ENCODE data around the gene REC114.

Gene REC114

DNA sequence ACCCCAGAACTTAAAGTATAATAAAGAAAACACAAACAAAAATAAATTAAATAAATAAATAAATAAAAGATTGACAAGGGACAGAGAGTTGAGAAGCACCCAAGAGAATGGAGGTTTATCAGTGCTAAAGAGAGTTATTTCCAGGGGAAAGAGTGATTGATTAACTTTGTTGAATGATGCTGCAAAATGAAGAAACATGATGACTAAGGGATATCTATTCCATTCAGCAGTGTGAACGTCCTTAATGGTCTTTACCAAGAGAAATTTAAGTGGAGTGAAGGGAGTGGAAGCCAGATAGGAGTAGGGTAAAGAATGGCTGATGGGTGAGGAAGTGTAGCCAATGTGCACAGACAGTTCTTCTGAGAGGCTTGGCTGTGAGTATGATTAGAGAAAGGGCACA lies 11.1 kb downstream of the REC114 start:
- H3K4me1 ChIP-seq (ENCODE audit: control insufficient read depth, insufficient read depth, low read length, poor library complexity, severe bottlenecking): no peaks in the 10 kb centered on the region
- no peaks in the 10 kb centered on the region for H3K9me3 ChIP-seq (ENCODE audit: control insufficient read depth, low read length)
- H3K36me3 ChIP-seq (ENCODE audit: control insufficient read depth, insufficient read depth, low read length): no peaks in the 10 kb centered on the region
- H3K4me3 ChIP-seq (ENCODE audit: extremely low read depth, insufficient read depth, low read length, poor library complexity, severe bottlenecking): no peak overlapping the region
- no peak overlapping the region for H3K27ac ChIP-seq (ENCODE audit: low read depth, low read length, severe bottlenecking)
- WGBS, 2 experiments (ENCODE audit: insufficient coverage in 2 of 2): 50 to 67% methylated on average over 1 of the region's 1 CpG

DNA sequence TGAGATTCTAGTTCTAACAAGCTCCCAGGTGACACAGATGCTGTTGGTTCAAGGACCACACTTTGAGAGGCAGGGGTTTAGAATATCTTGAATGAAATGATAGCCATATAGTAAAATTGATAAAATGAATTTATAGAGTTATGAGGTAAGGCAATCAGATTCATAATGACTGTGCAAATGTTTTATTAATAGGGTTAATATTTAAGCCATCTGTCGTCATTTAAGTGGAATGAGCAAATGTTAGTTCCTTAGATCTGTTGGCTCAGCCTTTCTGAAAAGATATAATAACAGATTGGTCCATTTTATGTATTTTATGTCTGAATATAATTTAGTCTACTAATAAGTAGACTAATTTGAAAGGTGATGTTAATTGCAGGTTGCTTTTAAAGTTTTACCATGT lies 12.9 kb downstream of the REC114 start:
- Histone ChIP-seq H3K9me3 (ENCODE audit: control insufficient read depth, low read length) (no peaks in the 10 kb centered on the region), H3K4me1 (ENCODE audit: control insufficient read depth, insufficient read depth, low read length, poor library complexity, severe bottlenecking) (no peaks in the 10 kb centered on the region), H3K27ac (ENCODE audit: low read depth, low read length, severe bottlenecking) (no peak overlapping the region), H3K36me3 (ENCODE audit: control insufficient read depth, insufficient read depth, low read length) (no peaks in the 10 kb centered on the region), H3K4me3 (ENCODE audit: extremely low read depth, insufficient read depth, low read length, poor library complexity, severe bottlenecking) (no peak overlapping the region)
- WGBS, 2 experiments (ENCODE audit: insufficient coverage in 2 of 2): 100% methylated on average over 1 of the region's 1 CpG

DNA sequence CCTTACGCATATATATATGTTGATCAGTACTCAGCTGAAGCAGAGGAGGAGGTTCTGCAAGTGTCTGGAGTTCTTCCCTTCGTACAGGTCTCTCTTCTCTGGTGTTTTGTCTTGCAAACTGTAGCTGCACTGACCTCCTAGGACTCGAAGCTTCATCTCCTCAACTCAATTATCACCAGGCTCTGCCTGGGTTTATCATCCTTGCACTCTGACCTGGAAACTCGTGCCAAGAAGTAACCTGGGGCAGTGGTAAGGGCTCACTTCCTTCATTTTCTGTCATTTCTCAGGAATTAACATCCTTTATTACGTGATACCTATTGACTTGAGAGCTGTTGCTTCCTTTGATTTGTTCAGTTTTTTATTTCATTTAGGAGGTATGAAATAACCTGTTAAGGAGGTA lies 14.4 kb downstream of the REC114 start:
- H3K4me3 ChIP-seq (ENCODE audit: extremely low read depth, insufficient read depth, low read length, poor library complexity, severe bottlenecking): no peak overlapping the region
- H3K36me3 ChIP-seq (ENCODE audit: control insufficient read depth, insufficient read depth, low read length): no peaks in the 10 kb centered on the region
- no peak overlapping the region for H3K27ac ChIP-seq (ENCODE audit: low read depth, low read length, severe bottlenecking)
- no peaks in the 10 kb centered on the region for H3K9me3 ChIP-seq (ENCODE audit: control insufficient read depth, low read length)
- no peaks in the 10 kb centered on the region for H3K4me1 ChIP-seq (ENCODE audit: control insufficient read depth, insufficient read depth, low read length, poor library complexity, severe bottlenecking)
- WGBS, 2 experiments (ENCODE audit: insufficient coverage in 2 of 2): 48 to 64% methylated on average over 4 of the region's 5 CpGs

GRCh38 chr15:73460662-73461061 lies 17.7 kb downstream of the REC114 start:
- Histone ChIP-seq H3K27ac (ENCODE audit: low read depth, low read length, severe bottlenecking) (no peak overlapping the region), H3K9me3 (ENCODE audit: control insufficient read depth, low read length) (no peaks in the 10 kb centered on the region), H3K4me1 (ENCODE audit: control insufficient read depth, insufficient read depth, low read length, poor library complexity, severe bottlenecking) (no peaks in the 10 kb centered on the region), H3K4me3 (ENCODE audit: extremely low read depth, insufficient read depth, low read length, poor library complexity, severe bottlenecking) (no peak overlapping the region), H3K36me3 (ENCODE audit: control insufficient read depth, insufficient read depth, low read length) (no peaks in the 10 kb centered on the region)

- no peaks in the 10 kb centered on the region for H3K9me3 ChIP-seq (ENCODE audit: control insufficient read depth, low read length)
- no peak overlapping the region for H3K27ac ChIP-seq (ENCODE audit: low read depth, low read length, severe bottlenecking)
- H3K4me1 ChIP-seq (ENCODE audit: control insufficient read depth, insufficient read depth, low read length, poor library complexity, severe bottlenecking): no peaks in the 10 kb centered on the region
- 100% methylated on average over 1 of the region's 2 CpGs; no CpG with 5 or more reads in 1 of the 2 experiments for whole genome bisulfite sequencing, 2 experiments (ENCODE audit: insufficient coverage in 2 of 2)
- no peaks in the 10 kb centered on the region for H3K36me3 ChIP-seq (ENCODE audit: control insufficient read depth, insufficient read depth, low read length)
- H3K4me3 ChIP-seq (ENCODE audit: extremely low read depth, insufficient read depth, low read length, poor library complexity, severe bottlenecking): no peak overlapping the region
These were observed 21.6 kb downstream of the REC114 start for GRCh38 chr15:73464602-73465001.

DNA sequence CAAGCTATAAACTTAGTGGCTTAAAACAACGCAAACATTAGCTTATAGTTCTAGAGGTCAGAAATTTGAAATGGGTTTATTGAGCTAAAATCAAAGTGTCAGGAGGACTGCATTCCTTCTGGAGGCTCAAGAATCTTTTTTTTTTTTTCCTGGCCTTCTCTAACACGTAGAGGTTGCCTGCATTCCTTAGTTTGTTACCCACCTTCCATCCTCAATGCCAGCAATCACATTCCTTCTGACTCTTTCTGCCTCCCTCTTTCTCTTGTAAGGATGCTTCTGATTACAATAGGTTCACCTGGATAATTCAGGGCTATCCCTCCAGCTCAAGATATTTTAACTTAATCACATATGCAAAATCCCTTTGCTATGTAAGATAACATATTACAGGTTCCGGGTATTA lies 24.8 kb downstream of the REC114 start:
- H3K4me3 ChIP-seq (ENCODE audit: extremely low read depth, insufficient read depth, low read length, poor library complexity, severe bottlenecking): no peak overlapping the region
- H3K4me1 ChIP-seq (ENCODE audit: control insufficient read depth, insufficient read depth, low read length, poor library complexity, severe bottlenecking): no peaks in the 10 kb centered on the region
- no peaks in the 10 kb centered on the region for H3K9me3 ChIP-seq (ENCODE audit: control insufficient read depth, low read length)
- H3K27ac ChIP-seq (ENCODE audit: low read depth, low read length, severe bottlenecking): no peak overlapping the region
- 100% methylated on average over 1 of the region's 3 CpGs for WGBS, 2 experiments (ENCODE audit: insufficient coverage in 2 of 2)
- no peaks in the 10 kb centered on the region for H3K36me3 ChIP-seq (ENCODE audit: control insufficient read depth, insufficient read depth, low read length)

DNA sequence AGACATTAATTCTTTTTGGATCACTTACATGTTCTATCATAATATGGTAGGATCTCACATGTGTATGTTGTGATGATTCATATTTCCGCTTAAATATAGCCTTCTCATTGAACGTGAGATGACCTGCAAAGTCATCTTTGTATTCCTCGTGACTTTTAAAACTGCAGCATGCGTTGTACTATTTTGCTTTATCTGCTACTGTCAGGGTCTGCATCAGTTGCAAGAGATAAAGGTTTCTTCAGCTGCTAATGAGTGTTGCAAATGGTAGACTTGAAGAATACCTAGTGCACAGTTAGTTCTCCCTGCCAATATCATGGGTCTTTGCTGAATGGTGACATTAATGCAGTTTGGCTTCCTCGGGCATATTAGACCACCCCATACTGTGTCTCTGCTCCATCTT lies 31.8 kb downstream of the REC114 start:
- WGBS, 2 experiments (ENCODE audit: insufficient coverage in 2 of 2): 85 to 93% methylated on average over 3 to 4 of the region's 5 CpGs
- no peak overlapping the region for H3K27ac ChIP-seq (ENCODE audit: low read depth, low read length, severe bottlenecking)
- H3K4me1 ChIP-seq (ENCODE audit: control insufficient read depth, insufficient read depth, low read length, poor library complexity, severe bottlenecking): no peaks in the 10 kb centered on the region
- no peaks in the 10 kb centered on the region for H3K36me3 ChIP-seq (ENCODE audit: control insufficient read depth, insufficient read depth, low read length)
- no peak overlapping the region for H3K4me3 ChIP-seq (ENCODE audit: extremely low read depth, insufficient read depth, low read length, poor library complexity, severe bottlenecking)
- H3K9me3 ChIP-seq (ENCODE audit: control insufficient read depth, low read length): no peaks in the 10 kb centered on the region

- Histone ChIP-seq H3K4me3 (ENCODE audit: extremely low read depth, insufficient read depth, low read length, poor library complexity, severe bottlenecking) (no peak overlapping the region), H3K36me3 (ENCODE audit: control insufficient read depth, insufficient read depth, low read length) (no peaks in the 10 kb centered on the region), H3K9me3 (ENCODE audit: control insufficient read depth, low read length) (no peaks in the 10 kb centered on the region), H3K4me1 (ENCODE audit: control insufficient read depth, insufficient read depth, low read length, poor library complexity, severe bottlenecking) (no peaks in the 10 kb centered on the region), H3K27ac (ENCODE audit: low read depth, low read length, severe bottlenecking) (no peak overlapping the region)
- 60% methylated on average over 2 of the region's 7 CpGs; no CpG with 5 or more reads in 1 of the 2 experiments for WGBS, 2 experiments (ENCODE audit: insufficient coverage in 2 of 2)
These were observed 33.8 kb downstream of the REC114 start for GRCh38 chr15:73476704-73477216.

- no peak overlapping the region for H3K4me3 ChIP-seq (ENCODE audit: extremely low read depth, insufficient read depth, low read length, poor library complexity, severe bottlenecking)
- no CpG with 5 or more reads among the region's 1 CpG for WGBS, 2 experiments (ENCODE audit: insufficient coverage in 2 of 2)
- H3K9me3 ChIP-seq (ENCODE audit: control insufficient read depth, low read length): no peaks in the 10 kb centered on the region
- H3K4me1 ChIP-seq (ENCODE audit: control insufficient read depth, insufficient read depth, low read length, poor library complexity, severe bottlenecking): no peaks in the 10 kb centered on the region
- H3K27ac ChIP-seq (ENCODE audit: low read depth, low read length, severe bottlenecking): no peak overlapping the region
- no peaks in the 10 kb centered on the region for H3K36me3 ChIP-seq (ENCODE audit: control insufficient read depth, insufficient read depth, low read length)
These were observed 37.1 kb downstream of the REC114 start for GRCh38 chr15:73480050-73480449.

DNA sequence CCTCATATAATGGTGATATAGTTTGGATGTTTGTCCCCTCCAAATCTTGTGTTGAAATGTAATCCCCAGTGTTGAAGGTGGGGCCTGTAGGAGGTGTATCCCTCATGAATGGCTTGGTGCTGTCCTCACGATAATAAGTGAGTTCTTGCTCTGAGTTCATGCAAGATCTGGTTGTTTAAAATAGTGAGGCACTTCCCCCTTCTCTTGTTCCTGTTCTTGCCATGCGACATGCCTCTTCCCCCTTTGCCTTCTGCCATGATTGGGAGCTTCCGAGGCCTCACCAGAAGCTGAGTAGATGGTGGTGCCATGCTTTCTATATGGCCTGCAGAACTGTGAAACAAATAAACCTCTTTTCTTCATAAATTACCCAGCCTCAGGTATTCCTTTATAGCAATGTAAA lies 39.2 kb downstream of the REC114 start:
- H3K36me3 ChIP-seq (ENCODE audit: control insufficient read depth, insufficient read depth, low read length): no peaks in the 10 kb centered on the region
- no peaks in the 10 kb centered on the region for H3K9me3 ChIP-seq (ENCODE audit: control insufficient read depth, low read length)

DNA sequence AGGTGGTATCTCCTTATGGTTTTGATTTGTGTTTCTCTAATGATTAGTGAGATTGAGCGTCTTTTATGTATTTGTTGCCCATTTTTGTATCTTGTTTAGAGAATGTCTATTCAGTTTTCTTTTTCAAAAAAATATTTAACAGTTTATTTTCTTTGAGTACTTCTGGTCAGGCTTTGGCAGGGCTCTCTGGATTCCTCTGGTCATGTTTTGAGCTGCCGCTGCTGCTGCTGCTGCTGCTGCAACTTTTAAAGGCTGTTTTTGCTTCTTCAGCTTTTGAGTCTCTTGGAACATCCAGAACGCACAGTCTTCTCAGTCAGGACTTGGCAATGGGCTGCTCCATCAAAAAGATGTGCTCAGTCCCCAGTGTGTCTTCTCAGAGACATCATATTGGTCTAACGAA lies 40.1 kb downstream of the REC114 start:
- Histone ChIP-seq H3K27ac (ENCODE audit: low read depth, low read length, severe bottlenecking) (no peak overlapping the region), H3K36me3 (ENCODE audit: control insufficient read depth, insufficient read depth, low read length) (no peaks in the 10 kb centered on the region), H3K9me3 (ENCODE audit: control insufficient read depth, low read length) (no peaks in the 10 kb centered on the region), H3K4me1 (ENCODE audit: control insufficient read depth, insufficient read depth, low read length, poor library complexity, severe bottlenecking) (no peaks in the 10 kb centered on the region), H3K4me3 (ENCODE audit: extremely low read depth, insufficient read depth, low read length, poor library complexity, severe bottlenecking) (no peak overlapping the region)
- 95 to 96% methylated on average over 2 to 4 of the region's 4 CpGs for WGBS, 2 experiments (ENCODE audit: insufficient coverage in 2 of 2)

More for the DNA sequence above, 39.2 kb downstream of the REC114 start:
- H3K27ac ChIP-seq (ENCODE audit: low read depth, low read length, severe bottlenecking): no peak overlapping the region
- H3K4me3 ChIP-seq (ENCODE audit: extremely low read depth, insufficient read depth, low read length, poor library complexity, severe bottlenecking): no peak overlapping the region
- 100% methylated on average over 1 of the region's 3 CpGs for WGBS, 2 experiments (ENCODE audit: insufficient coverage in 2 of 2)
- no peaks in the 10 kb centered on the region for H3K4me1 ChIP-seq (ENCODE audit: control insufficient read depth, insufficient read depth, low read length, poor library complexity, severe bottlenecking)

All from mesodermal cell (in vitro differentiated cells).